SK-N-DZ (cell line): Measurements from ENCODE around the gene PLEKHM3.

Experiments
- DNase-seq: peaks from one replicate; pipeline ENCODE4 v3.0.0-alpha.2; 2015; ENCODE audit warnings: low spot score
- small RNA-seq, 2 experiments: library from RNA; depleted of rRNA; stranded (forward); fragments of <200 nt; gene quantifications; one replicate each; pipeline ENCODE3, GENCODE V24; 2014

The PLEKHM3 gene

DNA sequence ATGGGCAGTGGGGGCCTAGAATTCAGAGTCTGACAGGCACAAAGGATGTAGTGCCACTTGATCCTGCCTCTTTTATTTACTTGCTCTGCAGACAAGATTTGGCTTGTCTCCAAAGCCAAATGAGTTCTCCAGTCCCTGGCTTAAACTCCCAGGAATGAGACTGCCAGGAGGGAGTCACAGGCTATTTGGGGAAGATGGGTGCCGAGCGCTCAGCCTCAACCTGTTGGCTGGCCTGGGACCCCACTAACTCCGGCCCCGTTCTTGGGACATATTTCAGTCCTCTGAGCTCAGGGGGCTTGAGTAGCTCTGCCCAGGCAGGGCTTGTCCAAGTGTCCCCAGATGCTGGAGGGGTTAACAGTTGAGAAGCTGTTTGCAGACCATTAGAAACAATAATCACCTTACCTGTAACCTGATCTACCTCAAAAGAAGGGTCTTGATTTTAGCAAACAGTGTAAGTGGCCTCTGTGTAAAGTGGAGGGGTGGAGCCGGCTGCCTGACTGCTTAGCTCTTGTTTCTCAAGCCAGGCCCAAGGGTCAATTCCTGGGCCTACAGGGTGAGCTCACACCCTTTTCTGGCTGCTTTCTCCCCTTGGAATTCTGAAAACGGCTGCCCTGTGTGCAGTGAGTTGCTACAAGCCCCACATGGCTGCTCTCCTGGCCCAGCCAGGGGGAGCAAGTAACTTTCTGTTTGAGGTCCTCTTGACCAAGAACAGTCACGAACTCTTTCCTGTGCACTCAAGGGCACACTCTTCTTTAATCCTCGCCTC lies 228.6 kb downstream of the PLEKHM3 start:
- peak; percentile 71 for DNase-seq

- no peak for DNase-seq
These were observed 233.0 kb downstream of the PLEKHM3 start for GRCh38 chr2:207792244-207792785.

- no peak for DNase-seq
These were observed 233.6 kb downstream of the PLEKHM3 start for GRCh38 chr2:207791579-207792243.

DNA sequence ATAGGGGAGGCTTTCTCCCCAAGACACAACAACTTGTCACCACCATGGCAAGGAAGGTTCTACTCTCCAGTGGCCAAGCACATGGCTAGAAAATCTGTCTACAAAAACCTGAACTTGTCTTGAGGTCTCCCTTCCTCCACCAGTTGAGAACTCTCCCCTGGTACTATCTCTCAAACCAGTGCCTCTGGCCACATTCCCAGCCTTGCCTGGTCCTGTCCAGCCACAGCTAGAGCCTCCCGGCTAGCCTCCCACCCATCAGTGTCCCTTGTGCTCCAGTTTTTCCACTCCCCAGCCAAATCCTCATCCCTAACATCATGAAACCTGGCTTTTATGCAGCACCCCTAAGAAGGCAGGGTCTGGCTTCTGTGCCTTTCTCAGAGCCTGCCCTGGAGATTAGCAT lies 234.4 kb downstream of the PLEKHM3 start:
- no peak for DNase-seq

- DNase-seq: no peak
These were observed 237.5 kb downstream of the PLEKHM3 start for GRCh38 chr2:207787800-207788199.

GRCh38 chr2:207787017-207787416 lies 238.3 kb downstream of the PLEKHM3 start:
- no peak for DNase-seq

DNA sequence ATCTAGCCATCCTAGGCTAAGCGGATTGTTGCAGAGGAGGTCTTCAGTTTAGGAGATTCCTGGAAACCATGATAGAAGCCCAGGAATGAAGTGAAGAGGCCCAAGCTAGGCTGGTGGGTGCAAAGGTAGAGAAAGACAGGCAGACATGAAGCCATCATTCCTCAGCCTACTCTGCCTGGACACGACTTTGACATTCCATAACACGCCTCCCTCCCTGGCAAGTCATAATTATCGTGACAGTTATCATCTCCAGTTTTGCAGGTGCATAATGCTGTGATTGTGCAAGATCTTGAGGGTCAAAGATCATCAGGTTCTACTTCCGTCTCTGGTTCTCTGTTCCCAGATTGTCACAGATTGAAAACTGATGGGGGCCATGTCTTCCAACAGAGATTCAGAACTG lies 240.4 kb downstream of the PLEKHM3 start:
- DNase-seq: no peak

GRCh38 chr2:207783514-207783913 lies 241.8 kb downstream of the PLEKHM3 start:
- no peak for DNase-seq

DNA sequence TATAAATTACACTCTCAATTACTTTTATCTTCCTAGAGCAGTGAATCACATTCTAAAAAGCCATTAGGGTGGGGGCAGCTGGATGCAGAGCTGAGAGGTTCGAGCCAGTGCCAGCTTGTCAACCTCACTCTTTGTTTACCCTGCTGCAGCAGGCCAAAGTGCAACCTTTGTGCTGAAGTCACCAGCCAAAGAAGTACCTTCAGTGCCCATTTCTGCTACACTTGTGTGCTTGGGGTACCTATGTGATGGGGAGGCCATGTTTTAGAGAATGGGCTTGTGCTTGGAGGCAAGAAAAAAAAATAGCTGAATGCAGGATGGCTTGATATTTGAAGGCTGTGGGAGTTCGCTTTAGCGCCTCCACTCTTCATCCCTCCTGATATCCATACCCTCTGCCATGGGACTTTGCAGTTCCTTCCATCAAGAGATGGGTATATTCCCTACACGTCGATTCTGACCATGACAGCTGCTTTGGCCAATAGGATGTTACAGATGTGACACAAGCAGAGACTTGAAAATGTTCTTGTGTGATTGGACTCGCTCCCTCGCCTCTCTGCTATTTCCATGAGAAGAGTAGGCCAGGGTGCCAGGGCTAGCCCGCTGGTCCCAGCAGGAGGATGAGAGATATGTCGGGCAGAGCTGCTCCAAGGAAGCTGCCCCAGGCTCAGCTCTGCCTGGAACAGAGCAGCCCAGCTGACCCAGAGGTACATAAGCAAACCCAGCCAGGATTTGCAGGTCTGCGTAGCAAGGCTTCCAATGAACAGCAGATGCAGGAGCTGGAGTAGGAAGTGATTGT lies 242.9 kb downstream of the PLEKHM3 start:
- DNase-seq: no peak

DNA sequence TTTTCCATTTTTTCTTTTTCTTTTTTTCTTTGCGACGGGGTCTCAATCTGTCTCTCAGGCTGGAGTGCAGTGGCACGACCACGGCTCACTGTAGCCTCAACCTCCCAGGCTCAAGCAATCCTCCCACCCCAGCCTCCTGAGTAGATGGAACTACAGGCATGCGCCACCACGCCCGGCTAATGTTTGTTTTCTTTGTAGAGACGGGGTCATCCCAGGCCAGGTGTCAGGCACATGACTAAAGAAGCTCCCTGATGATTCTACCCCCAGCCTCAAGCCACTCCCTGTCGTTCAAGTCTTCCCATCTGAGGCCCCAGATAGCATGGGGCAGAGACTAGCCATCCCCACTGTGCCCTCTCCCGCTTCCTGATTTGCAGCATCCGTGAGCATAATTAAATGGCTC lies 245.8 kb downstream of the PLEKHM3 start:
- DNase-seq: no peak

- no peak for DNase-seq
These were observed 246.9 kb downstream of the PLEKHM3 start for GRCh38 chr2:207778298-207778882.

DNA sequence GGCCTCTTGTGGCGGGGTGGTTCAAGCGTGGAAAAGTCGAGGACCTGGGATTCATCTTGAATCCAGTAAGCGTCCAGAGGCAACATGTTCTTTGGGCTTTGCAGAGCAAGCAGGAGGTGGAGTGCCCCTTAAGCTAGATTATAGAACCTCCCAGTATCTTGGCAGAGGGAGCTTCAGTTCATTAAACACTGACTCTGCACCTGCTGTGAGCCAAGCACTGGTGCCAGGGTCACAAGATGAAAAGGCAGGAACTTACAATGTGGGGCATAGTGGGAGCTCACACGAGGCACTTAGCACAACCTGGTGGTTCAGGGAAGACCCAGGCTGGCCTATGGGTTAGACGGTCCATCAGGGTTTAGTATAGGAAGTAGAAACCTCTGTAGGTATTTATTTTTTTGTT lies 248.2 kb downstream of the PLEKHM3 start:
- no peak for DNase-seq

- no peak for DNase-seq
These were observed 249.9 kb downstream of the PLEKHM3 start for GRCh38 chr2:207775473-207775872.

DNA sequence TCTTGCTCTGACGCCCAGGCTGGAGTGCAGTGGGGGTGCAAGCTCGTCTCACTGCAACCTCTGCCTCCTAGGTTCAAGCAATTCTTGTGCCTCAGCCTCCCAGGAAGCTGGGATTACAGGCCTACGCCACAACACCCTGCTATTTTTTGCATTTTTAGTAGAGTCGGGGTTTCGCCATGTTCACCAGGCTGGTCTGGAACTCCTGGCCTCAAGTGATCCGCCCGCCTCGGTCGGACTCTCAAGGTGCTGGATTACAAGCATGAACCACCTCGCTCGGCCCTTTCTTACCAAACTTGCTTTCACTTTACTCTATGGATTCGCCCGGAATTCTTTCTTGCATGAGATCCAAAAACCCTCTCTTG lies 252.5 kb downstream of the PLEKHM3 start:
- no peak for DNase-seq

GRCh38 chr2:207772081-207772843 lies 253.1 kb downstream of the PLEKHM3 start:
- no peak for DNase-seq

- DNase-seq: no peak
These were observed 253.9 kb downstream of the PLEKHM3 start for GRCh38 chr2:207771421-207771820.

Small RNA genes within 50 kb of the gene (small RNA-seq; reads per million reads assigned to genes)
- gene RNA5SP116: 0 reads per million in 2 experiments
- gene RNU6-360P: 0 reads per million in 2 experiments
